NCI-H2196 treated with DMSO at 0.1 percent for 48 hours (cell line): ENCODE measurements around the gene GMCL2.
"Not testable (repeated sequence)": the region's sequence is repeated elsewhere in the genome, so short reads cannot be mapped to it uniquely, and the experiment has no call there.

ENCODE experiments used
- DNase-seq: peaks from one replicate; lab custom pipeline; 2025; ENCODE audit not compliant: unreplicated experiment; lab: John Stamatoyannopoulos, UW

GMCL2 gene

DNA sequence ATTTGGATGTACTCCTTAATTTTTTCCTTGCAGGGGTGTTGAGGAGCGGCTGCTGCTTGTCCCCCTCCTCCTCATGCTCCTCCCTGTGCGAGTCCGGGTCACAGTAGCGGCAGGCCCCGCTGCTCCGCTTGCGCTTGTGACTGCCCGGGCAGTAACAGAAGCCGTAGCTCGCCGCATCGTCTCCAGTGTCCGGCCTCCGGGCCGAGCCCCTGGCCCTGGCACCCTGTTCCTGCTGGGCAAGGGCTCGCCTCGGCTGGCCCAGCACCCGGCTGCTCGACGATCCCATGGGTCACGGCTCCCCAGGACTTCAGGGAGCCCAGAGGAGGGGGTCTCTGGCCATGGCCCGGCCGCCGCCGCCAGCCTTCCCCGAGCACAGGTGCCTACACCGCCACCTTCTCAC is at the start of gene GMCL2:
TSS of gene GMCL2 (minus strand) at position 358 of the 400 bp plus-strand sequence. CDS start at position 286, 72 bp downstream.
- DNase-seq, result no peak

GRCh38 chr5:178236679-178237078 is 49.5 kb upstream of the GMCL2 start:
- DNase-seq, result no peak

GRCh38 chr5:178236126-178236525 is 49.0 kb upstream of the GMCL2 start:
- DNase-seq, result no peak

- DNase-seq, result no peak
Observed at GRCh38 chr5:178235588-178235974, 48.4 kb upstream of the GMCL2 start.

GRCh38 chr5:178234750-178235587 is 47.8 kb upstream of the GMCL2 start:
- no peak for DNase-seq

DNA sequence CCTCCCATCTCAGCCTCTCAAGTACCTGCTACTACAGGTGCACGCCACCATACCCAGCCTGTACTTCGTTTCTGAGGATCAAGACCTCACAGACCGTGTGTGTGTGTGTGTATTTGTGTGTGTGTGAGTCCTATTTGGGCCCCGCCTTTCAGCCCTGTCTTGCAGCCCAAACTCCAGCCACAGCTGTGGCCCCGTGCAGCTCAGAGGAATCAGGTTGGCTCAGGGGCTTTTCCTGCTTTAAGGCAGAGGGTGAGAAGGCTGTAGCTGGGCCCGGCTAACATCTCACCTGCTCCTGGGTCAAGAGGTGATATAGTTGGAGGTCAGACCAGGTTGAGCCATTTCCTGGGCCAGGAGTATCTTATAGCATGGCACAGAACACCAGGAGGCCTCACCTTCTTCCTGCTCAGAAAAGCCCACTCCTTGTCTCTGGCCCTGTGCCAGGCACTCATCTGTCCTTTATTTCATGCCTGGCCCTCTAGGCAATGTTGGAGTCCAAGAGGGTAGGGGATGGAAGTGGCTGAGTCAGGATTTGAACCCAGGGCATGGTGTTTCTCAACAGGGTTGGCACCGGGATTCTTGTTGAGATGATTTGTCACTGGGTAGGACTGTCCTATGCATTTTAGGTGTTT is 47.1 kb upstream of the GMCL2 start:
- no peak for DNase-seq

- no peak for DNase-seq
Observed at GRCh38 chr5:178232920-178233429, 45.8 kb upstream of the GMCL2 start.

GRCh38 chr5:178232124-178232919 is 45.2 kb upstream of the GMCL2 start, which contains the start of gene PHYKPL:
PHYKPL (minus strand) TSS chr5:178232802; CDS start chr5:178232550, 252 bp downstream.
- DNase-seq, result peak; percentile 48

- DNase-seq, result no peak
Observed at GRCh38 chr5:178231539-178232123, 44.5 kb upstream of the GMCL2 start.

DNA sequence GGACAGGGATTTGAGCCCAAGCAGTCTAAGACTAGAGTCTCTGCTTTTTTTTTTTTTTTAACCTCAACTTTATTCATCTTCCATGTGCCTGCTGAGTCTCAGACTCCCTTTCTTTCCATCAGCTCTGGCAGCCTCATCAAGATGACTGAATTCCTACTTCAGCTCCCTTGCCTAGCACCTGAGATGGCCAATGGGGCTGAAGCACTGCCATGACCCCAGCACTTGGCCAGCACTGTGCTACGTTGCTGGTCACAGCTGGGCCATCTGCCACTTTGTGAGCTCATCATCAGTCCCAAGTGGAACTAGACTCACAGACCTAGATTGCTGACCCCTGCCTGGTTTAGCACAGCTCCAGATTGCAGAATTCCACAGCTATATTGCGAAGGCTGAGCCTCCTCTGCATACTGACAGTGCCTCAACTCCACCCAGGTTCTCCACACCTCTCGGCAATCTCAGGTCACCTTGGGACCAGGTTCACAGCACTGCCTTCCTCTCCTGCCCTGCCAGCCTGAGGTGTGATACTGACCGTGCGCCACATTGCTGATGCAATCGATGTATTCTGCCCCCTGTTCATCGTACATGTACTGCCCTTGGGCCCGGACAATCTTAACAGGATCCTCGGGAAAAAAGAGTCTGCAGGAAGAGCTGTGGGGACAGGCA is 43.8 kb upstream of the GMCL2 start:
- DNase-seq, result no peak

- no peak for DNase-seq
Observed at GRCh38 chr5:178229861-178230260, 42.7 kb upstream of the GMCL2 start.

GRCh38 chr5:178229111-178229510 is 41.9 kb upstream of the GMCL2 start:
- not testable (repeated sequence) for DNase-seq

GRCh38 chr5:178228609-178229008 is 41.4 kb upstream of the GMCL2 start:
- no peak for DNase-seq

DNA sequence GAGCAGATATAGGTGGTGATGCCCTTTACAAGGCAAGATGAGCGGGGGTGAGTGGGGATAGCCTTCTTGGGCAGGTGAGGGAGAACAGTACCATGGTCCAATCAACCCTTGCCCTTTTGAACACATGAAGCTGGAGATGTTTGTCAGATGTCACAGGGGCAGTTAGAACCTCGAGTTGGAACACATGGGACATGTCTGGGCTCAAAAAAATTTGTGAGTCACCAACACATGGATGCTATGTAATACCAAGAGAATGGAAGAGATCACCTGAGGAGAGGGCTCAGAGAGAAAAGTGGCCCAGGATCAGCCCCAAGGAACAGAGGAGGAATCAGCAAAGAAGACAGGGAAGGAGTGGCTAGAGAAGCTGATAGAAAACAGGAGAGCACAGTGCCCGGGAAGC is 40.8 kb upstream of the GMCL2 start:
- DNase-seq, result no peak

DNA sequence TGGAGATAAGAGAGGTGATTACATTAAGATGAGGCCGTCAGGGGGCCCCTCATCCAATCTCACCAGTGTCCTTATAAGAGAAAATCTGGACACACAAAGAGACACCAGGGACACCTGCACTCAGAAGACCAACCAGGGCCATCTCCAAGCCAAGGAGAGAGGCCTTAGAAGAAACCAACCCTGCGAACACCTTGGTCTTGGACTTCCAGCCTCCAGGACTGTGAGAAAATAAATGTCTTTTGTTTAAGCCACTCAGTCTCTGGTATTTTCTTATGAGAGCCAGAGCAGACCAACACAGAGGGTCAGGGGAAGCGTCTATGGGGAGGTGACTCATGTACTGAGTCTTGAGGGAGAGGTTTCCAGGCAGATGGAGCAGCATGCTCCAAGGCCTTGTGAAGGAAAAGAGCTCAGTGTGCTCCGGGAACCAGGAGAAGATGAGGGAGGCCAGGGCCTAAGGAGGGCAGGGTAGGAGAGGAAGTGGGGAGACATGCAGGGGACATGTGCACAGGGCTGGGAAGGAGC is 40.0 kb upstream of the GMCL2 start:
- DNase-seq, result no peak

DNA sequence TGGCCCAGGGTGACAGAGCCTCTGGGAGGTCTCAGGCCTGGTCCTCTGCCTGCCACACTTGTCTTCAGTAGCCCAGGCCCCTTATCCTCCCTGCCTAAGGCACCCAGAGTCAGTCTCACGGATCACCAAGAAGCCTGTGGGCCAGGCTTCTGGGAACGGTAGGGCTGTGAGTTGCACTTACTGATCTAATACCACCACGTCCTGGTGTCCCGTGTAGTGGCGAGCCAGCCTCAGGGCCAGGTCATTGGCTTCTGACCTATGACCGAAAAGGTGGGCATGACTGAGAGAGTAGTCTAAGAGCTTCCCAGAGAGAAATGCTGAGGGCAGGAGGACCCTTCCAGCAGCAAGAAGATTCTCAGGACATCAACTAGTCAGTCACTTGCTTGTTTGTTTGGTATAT is 38.0 kb upstream of the GMCL2 start:
- no peak for DNase-seq

DNA sequence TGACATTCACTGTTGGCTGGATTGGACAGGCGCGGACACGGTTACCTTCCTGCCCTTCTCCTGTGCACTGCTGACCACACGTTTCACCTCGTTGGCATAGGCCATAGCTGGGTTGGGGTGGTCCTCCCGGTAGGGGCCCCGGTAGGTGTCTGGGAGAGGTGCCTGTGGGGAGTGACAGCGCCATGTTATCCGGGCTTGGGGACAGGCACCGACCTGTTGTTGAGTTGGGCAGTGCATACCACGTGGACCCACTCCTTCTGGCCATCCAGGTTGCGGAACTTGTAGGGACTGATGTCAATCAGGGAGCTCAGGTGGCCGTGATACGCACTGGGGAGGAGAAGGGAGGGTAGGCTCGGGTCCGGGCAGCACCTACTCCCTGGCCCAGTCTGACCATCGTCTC is 37.2 kb upstream of the GMCL2 start:
- no peak for DNase-seq

DNA sequence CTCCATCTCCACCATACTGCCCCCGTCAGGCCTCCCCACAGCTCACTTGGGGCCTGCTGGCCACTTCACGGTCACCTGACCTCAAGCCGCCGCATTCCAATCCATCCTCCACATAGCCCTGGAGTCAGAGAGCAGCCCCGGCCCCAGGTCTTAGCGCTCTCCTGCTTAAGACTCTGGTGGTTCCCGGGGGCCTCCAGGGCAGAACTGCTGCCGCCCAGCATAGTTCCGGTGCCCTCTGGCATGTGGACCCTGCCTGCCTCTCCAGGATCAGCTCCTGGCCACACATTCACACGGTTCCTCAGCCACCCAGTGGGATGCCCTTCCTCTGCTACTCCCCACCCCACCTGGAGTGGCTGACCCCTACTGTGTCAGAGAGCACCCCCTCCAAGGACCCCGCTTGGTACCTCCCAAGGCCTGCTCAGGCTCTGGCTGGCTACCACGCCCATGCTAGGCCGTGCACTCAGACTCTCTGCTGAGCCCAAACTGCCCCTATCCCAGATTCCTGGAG is 36.7 kb upstream of the GMCL2 start:
- no peak for DNase-seq

GRCh38 chr5:178223196-178223773 is 36.1 kb upstream of the GMCL2 start:
- no peak for DNase-seq

- no peak for DNase-seq
Observed at GRCh38 chr5:178222292-178222691, 35.1 kb upstream of the GMCL2 start.
